Epithelial cell of prostate (primary cell): ENCODE results near the gene OR5A1.
"Not testable (repeated sequence)": the region's sequence is repeated elsewhere in the genome, so short reads cannot be mapped to it uniquely, and the experiment has no call there.

Experiments
- DNase-seq: peaks from one replicate; pipeline ENCODE4 v3.0.0-alpha.2; 2011; ENCODE audit warnings: low read depth, low spot score
- H3K27ac ChIP-seq: fragments of 450-650 bp; 2 replicates; pipeline ENCODE4 v1.5.1; 2017; ENCODE audit warnings: mild to moderate bottlenecking

Gene OR5A1

GRCh38 chr11:59436169-59436568 lies at the start of gene OR5A1:
OR5A1 (plus strand) TSS chr11:59436469; CDS start chr11:59443169, 6,700 bp downstream.
- DNase-seq, result no peak
- H3K27ac ChIP-seq, result no peak within 1 kb of the TSS

GRCh38 chr11:59394186-59394585 lies 42.1 kb upstream of the OR5A1 start:
- no peak overlapping the region for H3K27ac ChIP-seq
- no peak for DNase-seq

- no peak for DNase-seq
- H3K27ac ChIP-seq, result no peak overlapping the region
Measured at GRCh38 chr11:59400461-59401261, 35.6 kb upstream of the OR5A1 start.

- H3K27ac ChIP-seq, result no peak overlapping the region
- no peak for DNase-seq
Measured at GRCh38 chr11:59401262-59401552, 35.1 kb upstream of the OR5A1 start.

GRCh38 chr11:59403546-59403945 lies 32.7 kb upstream of the OR5A1 start:
- no peak for DNase-seq
- no peak overlapping the region for H3K27ac ChIP-seq

GRCh38 chr11:59413646-59414045 lies 22.6 kb upstream of the OR5A1 start:
- no peak overlapping the region for H3K27ac ChIP-seq
- no peak for DNase-seq

- DNase-seq, result no peak
- no peak overlapping the region for H3K27ac ChIP-seq
Measured at GRCh38 chr11:59415111-59415510, 21.2 kb upstream of the OR5A1 start.

- H3K27ac ChIP-seq, result no peak overlapping the region
- no peak for DNase-seq
Measured at GRCh38 chr11:59416613-59417012, 19.7 kb upstream of the OR5A1 start.

GRCh38 chr11:59417023-59417422 lies 19.2 kb upstream of the OR5A1 start:
- DNase-seq, result no peak
- no peak overlapping the region for H3K27ac ChIP-seq

- H3K27ac ChIP-seq, result no peak overlapping the region
- DNase-seq, result no peak
Measured at GRCh38 chr11:59418156-59418555, 18.1 kb upstream of the OR5A1 start.

- no peak for DNase-seq
- H3K27ac ChIP-seq, result no peak overlapping the region
Measured at GRCh38 chr11:59423835-59424234, 12.4 kb upstream of the OR5A1 start.

- DNase-seq, result no peak
- H3K27ac ChIP-seq, result no peak overlapping the region
Measured at GRCh38 chr11:59425131-59425530, 11.1 kb upstream of the OR5A1 start.

GRCh38 chr11:59426361-59427067 lies 9.8 kb upstream of the OR5A1 start, which contains the start of gene OR5A2:
OR5A2 (minus strand) TSS chr11:59426413; CDS start chr11:59422953, 3,460 bp downstream.
- no peak for DNase-seq

GRCh38 chr11:59427068-59427382 lies 9.2 kb upstream of the OR5A1 start:
- no peak overlapping the region for H3K27ac ChIP-seq
- no peak for DNase-seq

More at GRCh38 chr11:59426361-59427067, 9.8 kb upstream of the OR5A1 start, which contains the start of gene OR5A2:
- no peak within 1 kb of the TSS for H3K27ac ChIP-seq

GRCh38 chr11:59429924-59430516 lies 6.2 kb upstream of the OR5A1 start:
- peak; percentile 6 for DNase-seq
- H3K27ac ChIP-seq, result no peak overlapping the region

- DNase-seq, result no peak
- no peak overlapping the region for H3K27ac ChIP-seq
Measured at GRCh38 chr11:59437770-59438169, 1.5 kb downstream of the OR5A1 start.

- not testable (repeated sequence) for DNase-seq, H3K27ac ChIP-seq
Measured at GRCh38 chr11:59445624-59446023, 9.4 kb downstream of the OR5A1 start.

- no peak overlapping the region for H3K27ac ChIP-seq
- no peak for DNase-seq
Measured at GRCh38 chr11:59448484-59448883, 12.2 kb downstream of the OR5A1 start.

GRCh38 chr11:59456661-59457060 lies 20.4 kb downstream of the OR5A1 start, which contains the start of gene OR4D6:
OR4D6 (plus strand) TSS chr11:59456961; CDS start chr11:59456961, 0 bp downstream.
- DNase-seq, result no peak
- no peak within 1 kb of the TSS for H3K27ac ChIP-seq

GRCh38 chr11:59459916-59460315 lies 23.6 kb downstream of the OR5A1 start:
- H3K27ac ChIP-seq, result no peak overlapping the region
- no peak for DNase-seq

GRCh38 chr11:59463190-59463641 lies 26.9 kb downstream of the OR5A1 start:
- no peak overlapping the region for H3K27ac ChIP-seq
- DNase-seq, result no peak
